Neural cell (in vitro differentiated cells): ENCODE measurements around the gene AK3. TPM values are rescaled to one million over a fixed set of nuclear protein-coding genes. Genes with fewer than 3 reads are reported as not detected.

Experiments used
- H2AFZ ChIP-seq: fragments of 200-600, 300-800 bp; sonication (generic), shearing (Covaris generic); 2 replicates; pipeline ENCODE4 v1.6.0; 2014; ENCODE audit warnings: low read depth, mild to moderate bottlenecking, antibody characterized with exemption, low read length, moderate library complexity
- H3F3A ChIP-seq: fragments of 200-600 bp; shearing (Covaris generic); 2 replicates; pipeline ENCODE4 v1.6.1; 2016; ENCODE audit warnings: mild to moderate bottlenecking, moderate library complexity, mixed read lengths, antibody characterized with exemption, low read length; ENCODE audit not compliant: insufficient read depth, poor library complexity, severe bottlenecking
- H3K27ac ChIP-seq: fragments of 200-600, 300-800 bp; sonication (generic), shearing (Covaris generic); 2 replicates; pipeline ENCODE4 v1.5.1; 2014; ENCODE audit warnings: mild to moderate bottlenecking, low read length, moderate library complexity
- H3K27me3 ChIP-seq: fragments of 300-800, 200-600 bp; sonication (generic), shearing (Covaris generic); 2 replicates; pipeline ENCODE4 v1.6.0; 2014; ENCODE audit warnings: mild to moderate bottlenecking, low read depth, low read length, moderate library complexity; ENCODE audit not compliant: insufficient read depth
- H3K36me3 ChIP-seq: fragments of 300-800, 200-600 bp; sonication (generic), shearing (Covaris generic); 2 replicates; pipeline ENCODE4 v1.5.1; 2014; ENCODE audit warnings: mild to moderate bottlenecking, antibody characterized with exemption, low read length, moderate library complexity; ENCODE audit not compliant: insufficient read depth
- H3K4me2 ChIP-seq: fragments of 300-800, 200-600 bp; sonication (generic), shearing (Covaris generic); 2 replicates; pipeline ENCODE4 v1.6.0; 2014; ENCODE audit warnings: mild to moderate bottlenecking, low read length
- H3K4me3 ChIP-seq: fragments of 300-800, 200-600 bp; sonication (generic), shearing (Covaris generic); 2 replicates; pipeline ENCODE4 v1.5.1; 2014; ENCODE audit warnings: mild to moderate bottlenecking, low read length, moderate library complexity
- H3K79me2 ChIP-seq: fragments of 200-600 bp; shearing (Covaris generic); replicated peaks from 2 replicates; pipeline ENCODE4 v1.6.0; 2014; ENCODE audit warnings: mild to moderate bottlenecking, low read length, moderate library complexity; ENCODE audit not compliant: insufficient read depth
- H3K9ac ChIP-seq: fragments of 300-800, 200-600 bp; sonication (generic), shearing (Covaris generic); 2 replicates; pipeline ENCODE4 v1.6.1; 2016; ENCODE audit warnings: mild to moderate bottlenecking, low read length, mixed read lengths
- H3K9me2 ChIP-seq: fragments of 200-600 bp; shearing (Covaris generic); 2 replicates; pipeline ENCODE4 v1.6.1; 2016; ENCODE audit warnings: mild to moderate bottlenecking, low read length, mixed read lengths; ENCODE audit not compliant: insufficient read depth
- H3K9me3 ChIP-seq: fragments of 200-600, 300-800 bp; sonication (generic), shearing (Covaris generic); 2 replicates; pipeline ENCODE4 v1.6.1; 2016; ENCODE audit warnings: mild to moderate bottlenecking, mixed run types, low read length, moderate library complexity, mixed read lengths
- H4K20me1 ChIP-seq: fragments of 200-600 bp; shearing (Covaris generic); 2 replicates; pipeline ENCODE4 v1.6.1; 2016; ENCODE audit warnings: mild to moderate bottlenecking, mixed run types; ENCODE audit not compliant: insufficient read depth
- EP300 ChIP-seq: fragments of 450-650 bp; conservative IDR thresholded peaks from 2 replicates; pipeline ENCODE4 v1.6.1; 2014; ENCODE audit warnings: antibody characterized with exemption, mild to moderate bottlenecking, moderate library complexity; ENCODE audit not compliant: poor library complexity, severe bottlenecking
- EZH2 ChIP-seq: fragments of 200-600, 300-800 bp; shearing (Covaris generic), sonication (generic); IDR thresholded peaks from 2 replicates; pipeline ENCODE4 v1.6.1; 2014; ENCODE audit warnings: antibody characterized with exemption, low read length, borderline replicate concordance, mild to moderate bottlenecking; ENCODE audit not compliant: insufficient read depth, poor library complexity, severe bottlenecking
- MXI1 ChIP-seq: fragments of 450-650 bp; conservative IDR thresholded peaks from 2 replicates; pipeline ENCODE4 v1.6.1; 2014; ENCODE audit warnings: antibody characterized with exemption, mild to moderate bottlenecking; ENCODE audit not compliant: poor library complexity, severe bottlenecking
- POLR2AphosphoS5 ChIP-seq: IDR thresholded peaks from 2 replicates; pipeline ENCODE4 v1.6.1; 2012
- RAD21 ChIP-seq: fragments of 450-650 bp; conservative IDR thresholded peaks from 2 replicates; pipeline ENCODE4 v1.6.1; 2014; ENCODE audit warnings: antibody characterized with exemption, mild to moderate bottlenecking, moderate library complexity
- REST ChIP-seq: IDR thresholded peaks from 2 replicates; pipeline ENCODE4 v1.6.1; 2012; ENCODE audit warnings: borderline replicate concordance
- SMC3 ChIP-seq: fragments of 450-650 bp; conservative IDR thresholded peaks from 2 replicates; pipeline ENCODE4 v1.6.1; 2014; ENCODE audit warnings: antibody characterized with exemption, mild to moderate bottlenecking, moderate library complexity; ENCODE audit not compliant: poor library complexity
- TAF1 ChIP-seq: IDR thresholded peaks from 2 replicates; pipeline ENCODE4 v1.6.1; 2012; ENCODE audit warnings: low read depth
- polyA plus RNA-seq: library from polyadenylated mRNA; depleted of rRNA; stranded (reverse); fragments of >200 nt; gene quantifications from 2 replicates; pipeline ENCODE4 v1.2.3, GENCODE V29; 2014
- TF ChIP-seq, protein P1 (sequence below): fragments of 450-650 bp; IDR thresholded peaks from 2 replicates; pipeline ENCODE4 v1.5.1; 2014; ENCODE audit warnings: antibody characterized with exemption, mild to moderate bottlenecking, moderate library complexity; ENCODE audit not compliant: poor library complexity, severe bottlenecking

Gene AK3
- polyA plus RNA-seq, 1 donor from 2014 or later, result 73.7 TPM

DNA sequence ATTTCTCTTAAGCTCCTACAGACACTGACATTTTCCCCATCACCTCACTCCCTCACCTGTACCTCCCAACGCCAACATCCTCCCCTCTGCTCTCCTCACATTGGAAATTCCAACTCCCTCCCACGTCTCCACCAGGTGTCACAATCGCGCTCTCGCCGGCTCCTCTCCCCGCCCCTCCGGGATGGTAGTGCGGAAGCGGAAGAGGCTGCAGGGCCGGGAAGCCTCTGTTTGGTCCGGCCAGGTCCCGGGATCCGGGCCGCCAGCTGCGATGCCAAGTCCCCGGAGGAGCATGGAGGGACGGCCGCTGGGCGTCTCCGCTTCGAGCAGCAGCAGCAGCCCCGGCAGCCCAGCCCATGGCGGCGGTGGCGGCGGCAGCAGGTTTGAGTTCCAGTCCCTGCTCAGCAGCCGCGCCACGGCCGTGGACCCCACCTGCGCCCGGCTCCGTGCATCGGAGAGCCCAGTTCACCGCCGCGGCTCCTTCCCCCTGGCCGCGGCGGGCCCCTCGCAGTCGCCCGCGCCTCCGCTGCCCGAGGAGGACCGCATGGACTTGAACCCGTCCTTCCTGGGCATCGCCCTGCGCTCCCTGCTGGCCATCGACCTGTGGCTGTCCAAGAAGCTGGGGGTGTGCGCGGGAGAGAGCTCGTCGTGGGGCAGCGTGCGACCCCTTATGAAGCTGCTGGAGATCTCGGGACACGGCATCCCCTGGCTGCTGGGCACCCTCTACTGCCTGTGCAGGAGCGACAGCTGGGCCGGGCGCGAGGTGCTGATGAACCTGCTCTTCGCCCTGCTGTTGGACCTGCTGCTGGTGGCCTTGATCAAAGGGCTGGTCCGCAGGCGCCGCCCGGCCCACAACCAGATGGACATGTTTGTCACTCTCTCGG, 78.7 kb downstream of the AK3 start, which contains the start of gene PLPP6:
TSS of gene PLPP6 (plus strand) at position 187 of the 881 bp plus-strand sequence. CDS start at position 269, 82 bp downstream.
- Histone ChIP-seq H3K27me3 (no peaks in the 10 kb centered on the region), H3K9me3 (no peaks in the 10 kb centered on the region), H3K36me3 (no peaks in the 10 kb centered on the region), H4K20me1 (no peaks in the 10 kb centered on the region), H3K9ac (peak within 1 kb of the TSS; percentile 84), H2AFZ (peak within 1 kb of the TSS; percentile 78), H3K27ac (peak within 1 kb of the TSS; percentile 42), H3K4me3 (peak within 1 kb of the TSS; percentile 98), H3K79me2 (no peaks in the 10 kb centered on the region), H3K4me2 (peak within 1 kb of the TSS; percentile 94), H3F3A (no peaks in the 10 kb centered on the region), H3K9me2 (no peaks in the 10 kb centered on the region)
- TF ChIP-seq SMC3 (peak; percentile 73), POLR2AphosphoS5 (peak; percentile 77), EZH2 (no peak), MXI1 (peak; percentile 81), TAF1 (no peak), REST (peak; percentile 34), EP300 (peak; percentile 43), RAD21 (peak; percentile 65)
- TF ChIP-seq, protein P1, sequence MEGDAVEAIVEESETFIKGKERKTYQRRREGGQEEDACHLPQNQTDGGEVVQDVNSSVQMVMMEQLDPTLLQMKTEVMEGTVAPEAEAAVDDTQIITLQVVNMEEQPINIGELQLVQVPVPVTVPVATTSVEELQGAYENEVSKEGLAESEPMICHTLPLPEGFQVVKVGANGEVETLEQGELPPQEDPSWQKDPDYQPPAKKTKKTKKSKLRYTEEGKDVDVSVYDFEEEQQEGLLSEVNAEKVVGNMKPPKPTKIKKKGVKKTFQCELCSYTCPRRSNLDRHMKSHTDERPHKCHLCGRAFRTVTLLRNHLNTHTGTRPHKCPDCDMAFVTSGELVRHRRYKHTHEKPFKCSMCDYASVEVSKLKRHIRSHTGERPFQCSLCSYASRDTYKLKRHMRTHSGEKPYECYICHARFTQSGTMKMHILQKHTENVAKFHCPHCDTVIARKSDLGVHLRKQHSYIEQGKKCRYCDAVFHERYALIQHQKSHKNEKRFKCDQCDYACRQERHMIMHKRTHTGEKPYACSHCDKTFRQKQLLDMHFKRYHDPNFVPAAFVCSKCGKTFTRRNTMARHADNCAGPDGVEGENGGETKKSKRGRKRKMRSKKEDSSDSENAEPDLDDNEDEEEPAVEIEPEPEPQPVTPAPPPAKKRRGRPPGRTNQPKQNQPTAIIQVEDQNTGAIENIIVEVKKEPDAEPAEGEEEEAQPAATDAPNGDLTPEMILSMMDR, result peak; percentile 78

DNA sequence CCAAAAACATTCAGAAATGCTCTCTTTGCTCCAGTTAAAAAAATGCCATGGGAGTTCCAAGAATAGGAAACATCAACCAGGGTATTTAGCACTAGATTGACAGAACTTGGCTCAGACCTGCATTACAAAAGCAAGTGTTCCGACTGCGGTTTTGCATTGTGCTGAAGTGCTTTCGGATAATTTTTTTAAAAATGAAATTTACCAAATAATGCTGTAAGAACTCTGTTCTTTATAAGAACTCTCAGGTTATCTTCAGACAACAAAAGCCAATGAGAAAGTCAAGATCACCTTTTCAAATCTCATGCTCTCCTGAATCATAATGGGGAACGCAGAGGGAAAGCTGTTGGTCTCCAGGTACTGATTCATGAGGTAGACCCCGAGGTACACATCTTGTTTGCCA, 79.4 kb downstream of the AK3 start:
- peak overlapping the region; percentile 42 for H3K27ac ChIP-seq
- H3K9me3 ChIP-seq, result no peaks in the 10 kb centered on the region
- H3K27me3 ChIP-seq, result no peaks in the 10 kb centered on the region
- H3K79me2 ChIP-seq, result no peaks in the 10 kb centered on the region
- no peaks in the 10 kb centered on the region for H4K20me1 ChIP-seq
- H3K36me3 ChIP-seq, result no peaks in the 10 kb centered on the region
- peak overlapping the region; percentile 78 for H2AFZ ChIP-seq
- no peaks in the 10 kb centered on the region for H3F3A ChIP-seq
- H3K4me2 ChIP-seq, result peak overlapping the region; percentile 66
- peak overlapping the region; percentile 84 for H3K9ac ChIP-seq
- TF ChIP-seq TAF1 (no peak), SMC3 (no peak), EP300 (no peak), POLR2AphosphoS5 (no peak), RAD21 (no peak), EZH2 (no peak), REST (no peak), MXI1 (no peak)
- TF ChIP-seq, protein P1, result no peak
- H3K9me2 ChIP-seq, result no peaks in the 10 kb centered on the region
- peak overlapping the region; percentile 98 for H3K4me3 ChIP-seq
